NCI-H69 (cell line): Measurements from ENCODE around the gene CFC1.
"Not testable (repeated sequence)": the region's sequence is repeated elsewhere in the genome, so short reads cannot be mapped to it uniquely, and the experiment has no call there.

Source experiments
- DNase-seq: peaks from one replicate; lab custom pipeline; 2025; lab: John Stamatoyannopoulos, UW

CFC1 gene

GRCh38 chr2:130599393-130599792 lies at the start of gene CFC1:
TSS of gene CFC1 (minus strand) at chr2:130599575. CDS start at chr2:130599287, 288 bp downstream.
- DNase-seq = not testable (repeated sequence)

- not testable (repeated sequence) for DNase-seq
Measured at GRCh38 chr2:130641688-130642087, 42.3 kb upstream of the CFC1 start.

GRCh38 chr2:130638973-130639372 lies 39.6 kb upstream of the CFC1 start:
- DNase-seq = not testable (repeated sequence)

GRCh38 chr2:130628784-130629475 lies 29.6 kb upstream of the CFC1 start:
- DNase-seq = not testable (repeated sequence)

GRCh38 chr2:130611140-130611539 lies 11.8 kb upstream of the CFC1 start, which contains the start of gene POTEJ:
TSS of gene POTEJ (plus strand) at chr2:130611440. CDS start at chr2:130611533, 93 bp downstream.
- not testable (repeated sequence) for DNase-seq

- not testable (repeated sequence) for DNase-seq
Measured at GRCh38 chr2:130610486-130610885, 11.1 kb upstream of the CFC1 start.

- DNase-seq = not testable (repeated sequence)
Measured at GRCh38 chr2:130609002-130609920, 9.9 kb upstream of the CFC1 start.

GRCh38 chr2:130608276-130609001 lies 9.1 kb upstream of the CFC1 start:
- DNase-seq = not testable (repeated sequence)

- not testable (repeated sequence) for DNase-seq
Measured at GRCh38 chr2:130601648-130602302, 2.4 kb upstream of the CFC1 start.

GRCh38 chr2:130599926-130600325 lies 551 bp upstream of the CFC1 start:
- DNase-seq = not testable (repeated sequence)

- DNase-seq = not testable (repeated sequence)
Measured at GRCh38 chr2:130598463-130598862, 912 bp downstream of the CFC1 start.

- DNase-seq = not testable (repeated sequence)
Measured at GRCh38 chr2:130597994-130598393, 1.4 kb downstream of the CFC1 start.

GRCh38 chr2:130596757-130597156 lies 2.6 kb downstream of the CFC1 start:
- not testable (repeated sequence) for DNase-seq

- DNase-seq = not testable (repeated sequence)
Measured at GRCh38 chr2:130594011-130594410, 5.4 kb downstream of the CFC1 start.

GRCh38 chr2:130592791-130593414 lies 6.5 kb downstream of the CFC1 start:
- not testable (repeated sequence) for DNase-seq

GRCh38 chr2:130590842-130591359 lies 8.5 kb downstream of the CFC1 start:
- DNase-seq = not testable (repeated sequence)

- not testable (repeated sequence) for DNase-seq
Measured at GRCh38 chr2:130590170-130590841, 9.1 kb downstream of the CFC1 start.

GRCh38 chr2:130588688-130589458 lies 10.5 kb downstream of the CFC1 start:
- DNase-seq = not testable (repeated sequence)

GRCh38 chr2:130584726-130585125 lies 14.6 kb downstream of the CFC1 start:
- not testable (repeated sequence) for DNase-seq
